Endometrial microvascular endothelial cells (primary cell): ENCODE results near the gene FBXO42. TPM values are rescaled to one million over a fixed set of nuclear protein-coding genes. Genes with fewer than 3 reads are reported as not detected.

Experiments
- in situ Hi-C: cut with HindIII; loops from 2 replicates; pipeline ENCODE4 v1.10.0; 2017; ENCODE audit warnings: low sequenced_read_pairs, low pct_unique_long_range_greater_than_20kb; ENCODE audit errors: inconsistent ontology term
- total RNA-seq: library from RNA; depleted of rRNA; stranded (reverse); fragments of >200 nt; gene quantifications from one replicate; pipeline ENCODE4 v1.2.3, GENCODE V29; 2015; ENCODE audit errors: inconsistent ontology term

Gene FBXO42
- total RNA-seq, 1 donor from 2014 or later = 21.1 TPM

DNA sequence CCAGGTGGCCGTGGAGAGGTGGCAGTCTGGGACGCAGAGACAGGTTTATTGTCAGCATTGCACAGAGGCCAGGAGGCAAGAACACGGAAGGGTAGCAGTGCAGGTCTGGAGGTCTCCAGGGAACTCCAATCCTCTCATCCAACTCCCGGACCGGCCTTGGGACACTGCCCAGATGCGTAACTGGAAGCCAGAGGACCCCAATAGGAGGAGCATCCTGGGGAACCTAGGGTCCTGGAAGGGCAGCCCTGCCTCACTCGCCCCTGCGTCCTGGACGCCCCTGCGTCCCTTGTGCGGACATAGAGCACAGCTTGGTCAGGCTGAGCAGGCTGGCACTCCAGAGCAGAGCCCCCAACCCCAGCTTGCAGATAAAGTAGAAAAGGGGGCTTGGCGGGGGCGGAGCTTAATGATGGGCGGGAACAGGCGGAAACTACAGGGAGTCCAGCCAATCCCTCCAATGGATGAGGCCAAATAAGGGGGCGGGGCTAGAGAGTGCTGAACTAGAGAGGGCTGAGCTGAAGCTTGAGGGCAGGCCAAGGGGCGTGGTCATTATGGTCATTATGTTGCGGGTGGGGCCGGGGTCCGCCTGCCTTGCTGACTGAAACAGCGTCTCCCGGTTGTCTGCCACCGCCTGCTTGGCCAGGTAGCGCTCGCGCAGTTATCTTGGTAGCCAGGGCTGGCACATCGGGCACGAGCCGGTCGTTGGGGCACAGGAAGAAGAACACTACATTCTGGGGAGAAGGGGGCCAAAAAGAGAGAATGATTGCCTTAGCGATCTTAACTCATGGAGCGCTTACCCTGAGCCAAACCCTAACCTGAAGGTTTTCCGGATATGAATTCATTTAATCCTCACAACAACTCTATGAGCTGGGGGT lies 136.2 kb downstream of the FBXO42 start:
- in situ Hi-C loops = loop anchor here (10.0 kb wide), 1 partner anchor 151 kb away; no protein-coding TSS in a partner anchor

DNA sequence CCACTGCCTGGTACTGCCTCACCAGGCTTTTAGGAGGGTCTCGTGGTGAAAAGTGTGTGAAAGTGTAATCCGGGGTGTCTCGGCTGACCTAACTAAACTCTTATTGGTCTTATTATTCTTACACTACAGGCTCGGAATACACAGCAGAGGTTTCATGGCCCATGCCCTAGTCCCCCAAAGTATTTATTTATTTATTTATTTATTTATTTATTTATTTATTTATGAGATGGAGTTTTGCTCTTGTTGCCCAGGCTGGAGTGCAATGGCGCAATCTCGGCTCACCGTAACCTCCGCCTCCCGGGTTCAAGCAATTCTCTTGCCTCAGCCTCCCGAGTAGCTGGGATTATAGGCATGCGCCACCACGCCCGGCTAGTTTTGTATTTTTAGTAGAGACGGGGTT lies 137.0 kb downstream of the FBXO42 start:
- in situ Hi-C loops = loop anchor here (10.0 kb wide), 1 partner anchor 150 kb away; no protein-coding TSS in a partner anchor

DNA sequence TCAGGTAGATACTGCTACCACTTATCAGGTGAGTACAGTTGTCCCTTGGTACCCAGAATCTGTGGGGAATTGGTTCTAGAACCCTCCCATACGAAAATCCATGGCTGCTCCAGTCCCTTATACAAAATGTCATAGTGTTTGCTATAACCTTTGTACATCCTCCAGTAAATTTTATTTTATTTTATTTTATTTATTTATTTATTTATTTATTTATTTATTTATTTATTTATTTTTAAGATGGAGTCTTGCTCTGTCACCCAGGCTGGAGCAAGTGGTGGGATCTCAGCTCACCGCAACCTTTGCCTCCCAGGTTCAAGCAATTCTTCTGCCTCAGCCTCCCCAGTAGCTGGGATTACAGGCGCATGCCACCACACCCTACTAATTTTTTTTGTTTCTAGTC lies 138.7 kb downstream of the FBXO42 start:
- in situ Hi-C loops = loop anchor here (10.0 kb wide), 1 partner anchor 149 kb away; no protein-coding TSS in a partner anchor

DNA sequence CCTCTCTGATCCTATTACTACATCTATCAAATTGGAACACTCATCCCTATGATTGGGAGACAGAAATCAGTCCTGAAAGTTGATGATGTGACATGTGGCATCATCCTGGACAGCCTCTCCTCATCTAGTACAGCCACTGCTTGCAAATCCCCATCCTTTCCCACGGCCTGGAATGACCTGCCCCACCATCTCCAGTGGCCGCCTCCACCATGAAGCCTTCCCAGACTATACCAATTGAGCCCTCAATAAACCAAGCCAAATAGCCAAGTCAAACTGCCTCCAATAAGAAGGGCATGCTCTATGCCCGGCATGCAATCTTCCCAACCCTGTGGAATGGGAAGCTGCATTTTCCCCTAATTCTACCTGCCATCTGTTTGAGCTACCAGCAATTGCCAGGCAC lies 139.3 kb downstream of the FBXO42 start:
- in situ Hi-C loops = loop anchor here (10.0 kb wide), 1 partner anchor 148 kb away; no protein-coding TSS in a partner anchor

DNA sequence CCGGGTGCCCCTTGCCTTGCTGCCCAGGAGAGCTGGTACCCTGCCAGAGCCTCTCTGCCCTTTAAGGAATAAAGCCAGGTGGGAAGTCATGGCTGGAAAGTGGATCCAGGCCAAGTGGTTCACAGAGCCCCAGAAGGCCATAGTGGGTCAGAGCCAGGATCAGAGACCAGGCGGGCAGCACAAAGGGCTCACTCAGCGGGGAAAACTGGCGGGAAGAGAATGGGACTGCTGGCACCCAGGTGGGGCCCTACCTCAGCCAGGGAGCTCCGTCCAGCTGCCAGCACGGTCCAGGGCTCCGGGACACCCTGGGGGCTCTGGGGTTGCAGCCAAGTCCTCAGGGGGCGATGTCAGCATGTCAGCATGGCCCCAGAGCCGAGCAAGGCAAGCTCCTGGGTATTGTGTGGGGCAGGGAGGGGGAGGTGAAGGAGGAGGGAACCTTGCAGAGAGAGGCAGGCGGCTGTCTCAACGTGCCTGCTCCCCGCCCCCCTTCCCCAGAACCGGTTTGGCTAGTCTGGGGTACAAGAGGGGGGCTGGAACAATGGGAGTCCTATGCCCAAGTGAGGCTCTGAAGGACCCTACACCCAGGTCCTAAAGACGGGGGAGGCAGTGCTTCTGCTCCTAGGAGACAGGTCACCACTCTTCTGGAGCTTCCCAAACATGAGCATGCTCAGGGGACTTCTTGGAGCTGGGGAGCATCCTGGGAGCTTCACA lies 139.9 kb downstream of the FBXO42 start, which contains the start of gene ARHGEF19:
ARHGEF19 (minus strand) TSS at position 402 of the 711 bp plus-strand sequence. CDS start 3,598 bp downstream, outside the sequence.
- in situ Hi-C loops = loop anchor here (10.0 kb wide), 1 partner anchor 148 kb away; no protein-coding TSS in a partner anchor

DNA sequence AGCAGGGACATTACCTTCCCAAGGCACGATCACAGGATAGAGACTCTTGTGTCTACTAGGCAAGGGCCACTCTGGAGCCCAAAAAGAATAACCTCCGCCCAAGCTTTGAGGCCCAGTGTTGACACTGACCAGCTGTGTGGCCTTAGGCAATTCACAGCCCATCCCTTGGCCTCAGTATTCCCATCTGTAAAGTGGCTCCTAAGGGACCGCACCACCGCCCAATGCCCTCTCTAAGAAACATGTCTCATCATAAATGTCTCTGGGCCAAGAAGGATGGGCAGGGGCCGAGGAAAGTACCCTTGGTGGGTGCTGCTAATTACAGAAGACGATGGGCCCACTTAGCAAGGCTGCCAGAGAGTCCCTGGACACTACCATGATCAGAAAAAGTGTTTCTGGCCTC lies 140.5 kb downstream of the FBXO42 start:
- in situ Hi-C loops = loop anchor here (10.0 kb wide), 1 partner anchor 147 kb away; no protein-coding TSS in a partner anchor

DNA sequence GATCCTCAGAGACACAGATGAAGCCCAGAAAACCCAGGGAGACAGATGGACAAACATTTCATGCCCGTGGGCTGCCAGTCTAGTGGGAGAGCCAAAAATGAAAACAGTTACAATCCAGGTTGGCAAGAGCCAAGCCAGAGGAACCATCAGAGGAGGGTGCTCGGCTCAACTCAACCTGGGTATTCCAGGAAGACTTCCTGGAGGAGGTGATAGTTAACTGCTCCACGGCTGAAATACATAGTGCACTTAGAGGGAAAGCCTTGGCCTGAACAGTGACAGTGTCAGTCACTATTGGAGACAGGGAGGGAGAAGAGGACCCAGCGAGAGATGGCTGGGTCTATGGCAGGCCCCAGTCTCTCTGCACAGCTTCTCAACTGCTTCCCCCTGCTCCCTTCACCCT lies 141.7 kb downstream of the FBXO42 start:
- in situ Hi-C loops = loop anchor here (10.0 kb wide), 1 partner anchor 146 kb away; no protein-coding TSS in a partner anchor

DNA sequence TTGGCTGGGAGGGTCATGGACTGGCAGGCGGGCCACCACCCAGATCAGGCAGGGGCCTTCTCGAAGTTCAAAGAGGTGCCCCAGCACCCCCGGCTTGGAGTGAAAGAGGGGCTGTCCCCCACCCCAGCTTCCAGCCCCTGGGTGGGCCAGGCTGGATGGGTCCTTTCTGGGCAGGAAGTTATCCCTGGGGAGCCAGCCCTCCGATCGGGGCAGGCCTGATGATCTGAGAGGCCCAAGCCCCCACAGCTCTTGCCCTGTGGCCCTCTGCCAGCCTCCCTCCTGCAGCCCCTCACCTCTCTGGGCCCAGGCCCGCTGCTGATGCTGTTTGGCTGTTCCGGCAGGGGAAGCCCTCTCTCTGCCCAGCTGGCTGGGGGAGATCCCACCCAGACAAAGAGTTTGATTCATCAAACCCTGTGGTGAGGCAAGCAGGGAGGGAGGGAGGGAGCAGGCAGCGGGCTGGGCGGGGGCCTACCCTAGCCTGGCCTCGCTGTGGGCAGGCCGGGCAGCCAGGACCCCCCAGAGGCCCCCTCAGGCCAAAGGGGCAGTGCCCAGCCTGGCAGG lies 142.4 kb downstream of the FBXO42 start:
- in situ Hi-C loops = loop anchor here (10.0 kb wide), 1 partner anchor 145 kb away; no protein-coding TSS in a partner anchor

DNA sequence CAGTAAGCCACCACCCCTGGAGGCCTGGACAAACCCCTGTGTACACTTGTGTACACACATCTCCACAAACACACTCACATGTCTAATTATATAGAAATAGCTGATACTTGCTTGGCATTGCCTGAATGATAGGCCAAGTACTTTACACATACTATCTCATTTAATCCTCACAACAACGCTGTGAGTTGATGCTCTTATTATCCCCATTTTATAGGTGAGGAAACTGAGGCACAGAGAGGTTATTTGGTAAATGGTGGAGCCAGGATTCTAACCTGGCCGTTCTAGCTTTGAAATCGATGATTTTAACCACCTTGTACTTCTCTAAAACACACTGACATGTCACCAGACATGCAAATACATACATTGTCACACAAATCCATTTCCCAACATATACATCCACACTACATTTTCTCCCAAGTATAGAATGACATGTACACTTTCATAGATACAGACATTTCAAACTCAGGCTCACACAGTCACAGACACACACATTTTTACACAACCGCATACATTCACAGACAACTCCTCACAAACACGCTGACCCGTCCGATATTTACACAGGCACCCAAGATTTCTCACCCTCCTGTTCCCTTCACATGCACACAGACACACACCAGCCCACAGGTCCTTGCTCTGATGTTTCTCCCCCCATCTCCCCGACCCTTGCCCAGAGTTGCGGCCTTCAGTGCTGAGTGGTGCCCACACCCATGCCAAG lies 143.0 kb downstream of the FBXO42 start:
- in situ Hi-C loops = no loop called here

DNA sequence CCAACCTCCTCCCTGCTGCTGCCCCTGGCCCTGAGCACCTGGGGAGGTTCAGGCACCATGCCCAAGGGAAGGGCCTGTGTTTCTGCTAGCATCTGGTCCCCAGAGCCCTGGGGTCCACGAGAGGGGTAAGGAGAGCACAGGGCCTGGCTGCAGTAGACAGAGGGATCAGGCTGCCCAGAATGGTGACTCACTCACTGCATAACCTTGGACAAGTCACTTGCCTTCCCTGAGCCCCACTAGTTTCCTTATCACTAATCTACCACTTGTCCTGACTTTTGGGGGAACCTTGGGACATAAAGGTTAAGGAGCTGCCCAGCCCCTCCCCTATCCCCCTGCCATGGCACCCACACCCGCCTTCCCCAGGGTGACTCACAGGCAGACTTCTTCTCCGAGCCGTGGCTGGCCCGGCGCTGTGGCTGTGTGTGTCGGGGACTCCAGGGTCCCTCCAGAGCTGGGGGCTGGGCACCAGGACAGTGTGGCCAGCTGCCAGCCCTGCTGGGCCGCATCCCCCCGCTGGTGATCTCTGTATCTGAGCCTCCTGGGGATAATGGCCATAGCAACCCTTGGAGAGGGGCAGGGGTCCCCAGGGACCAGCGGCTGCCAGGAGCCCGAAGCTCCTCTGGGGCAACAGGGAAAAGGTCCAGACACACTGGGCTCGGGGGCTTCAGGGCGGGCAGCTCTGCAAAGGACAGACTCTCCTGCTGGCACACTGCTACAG lies 143.9 kb downstream of the FBXO42 start:
- in situ Hi-C loops = no loop called here

DNA sequence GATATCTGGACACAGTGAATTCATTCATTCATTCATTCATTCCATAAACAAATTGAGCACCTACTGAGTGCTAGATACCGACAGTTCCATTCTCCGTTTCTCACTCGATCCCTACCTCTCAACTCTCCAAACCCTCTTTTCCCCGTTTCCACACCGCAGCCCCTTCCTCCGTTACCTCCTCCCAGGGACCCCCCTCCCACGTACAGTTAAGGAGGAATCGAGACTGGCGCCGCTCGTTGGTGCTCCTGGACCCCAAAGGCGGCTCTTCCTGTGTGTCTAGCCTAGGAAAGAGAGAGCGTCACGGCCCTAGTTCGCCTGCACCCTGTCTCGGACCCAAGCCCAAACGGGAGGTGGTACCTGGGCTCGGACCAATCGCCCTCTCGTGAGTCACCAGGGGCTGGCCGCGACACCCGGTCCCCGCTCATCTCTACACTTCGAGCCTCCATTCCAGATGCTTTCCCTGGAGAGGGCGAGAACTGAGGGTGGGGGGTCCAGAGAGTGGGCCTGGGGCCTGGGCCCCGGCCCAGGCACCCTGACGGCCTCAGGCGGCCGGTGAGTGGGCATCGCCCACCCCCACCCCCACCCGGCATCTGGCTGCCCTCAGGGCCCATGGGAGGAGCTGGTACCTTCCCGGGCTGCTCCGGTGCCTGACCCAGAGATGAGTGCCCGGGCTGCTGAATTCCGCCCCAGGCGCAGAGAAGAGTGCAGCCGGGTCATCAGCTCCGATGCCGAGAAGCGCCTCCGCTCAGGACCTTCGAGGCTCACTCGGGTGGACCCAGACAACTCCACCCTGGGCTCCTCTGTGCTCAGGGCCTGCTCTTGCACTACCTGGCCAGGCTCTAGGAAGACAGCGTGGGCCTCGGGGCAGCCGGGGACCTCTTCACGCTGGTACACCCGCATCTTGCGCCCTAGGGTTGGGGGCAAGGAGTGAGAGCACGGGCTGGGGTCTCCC lies 144.7 kb downstream of the FBXO42 start:
- in situ Hi-C loops = no loop called here

DNA sequence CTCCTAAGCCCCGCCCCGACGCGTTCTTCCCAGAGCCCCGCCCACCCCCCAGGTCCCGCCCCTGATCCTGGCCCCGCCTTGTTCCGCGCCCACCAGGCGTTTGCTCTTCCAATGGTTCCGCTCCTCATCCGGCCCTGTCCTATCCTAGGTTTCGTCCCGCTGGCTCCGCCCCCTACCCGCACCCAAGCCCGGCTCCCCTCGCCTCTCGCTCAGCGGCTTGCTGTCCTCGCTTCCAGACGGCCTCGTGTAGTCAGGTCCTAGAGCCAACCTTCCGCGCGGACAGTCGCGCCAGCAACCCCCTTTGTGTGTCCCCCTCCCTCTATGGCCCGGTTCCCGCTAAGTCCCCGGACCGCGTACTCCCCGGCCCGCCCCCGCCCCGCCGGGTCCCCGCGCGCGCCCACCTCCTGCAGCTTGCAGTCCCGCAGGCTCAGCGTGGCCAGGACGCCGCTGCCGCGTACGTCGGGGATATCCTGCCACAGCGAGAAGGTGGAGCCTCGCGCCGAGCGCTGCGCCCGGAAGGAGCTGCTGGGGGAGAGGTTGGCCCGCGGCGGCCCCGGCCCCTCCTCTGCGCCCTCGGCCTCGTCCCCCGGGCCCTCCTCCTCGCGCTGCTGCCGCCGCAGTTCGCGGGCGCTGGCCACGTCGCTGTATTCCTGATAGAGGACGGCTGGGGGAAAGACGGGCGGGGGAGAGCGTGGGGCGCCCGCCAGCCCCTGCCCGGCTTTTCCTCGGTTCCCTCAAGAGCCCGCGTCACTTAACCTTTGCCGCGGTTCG lies 145.5 kb downstream of the FBXO42 start:
- in situ Hi-C loops = no loop called here

DNA sequence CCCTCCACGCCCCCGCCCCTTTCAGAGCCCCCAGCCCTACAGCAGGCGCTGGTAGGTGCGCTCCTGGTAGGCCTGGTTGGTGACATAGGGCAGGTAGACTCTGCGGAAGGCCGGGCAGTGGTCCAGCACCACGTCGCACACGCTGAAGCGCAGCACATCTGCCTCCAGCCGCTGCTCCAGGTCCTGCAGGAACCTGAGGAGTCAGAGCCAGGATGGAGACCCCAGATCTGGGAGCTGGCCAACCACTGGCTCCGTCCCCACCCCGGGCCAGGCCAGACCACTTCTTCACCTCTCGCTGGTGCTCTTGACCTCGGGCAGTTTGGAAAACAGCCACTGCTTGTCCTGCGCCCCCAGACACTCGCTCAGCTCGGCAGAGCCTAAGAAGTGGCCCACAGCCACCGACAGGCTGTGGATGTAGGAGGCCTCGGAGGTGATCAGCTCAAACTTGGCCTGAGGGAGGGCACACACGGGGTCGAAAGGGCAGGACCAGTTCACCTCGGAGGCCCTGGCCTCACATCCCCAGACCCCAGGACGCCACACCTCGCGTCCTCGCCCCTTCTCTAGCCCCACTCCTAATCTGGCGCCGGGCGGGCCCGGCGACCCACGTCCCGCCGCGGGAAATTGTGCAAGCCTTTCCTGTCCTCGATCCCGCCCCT lies 146.3 kb downstream of the FBXO42 start:
- in situ Hi-C loops = no loop called here

DNA sequence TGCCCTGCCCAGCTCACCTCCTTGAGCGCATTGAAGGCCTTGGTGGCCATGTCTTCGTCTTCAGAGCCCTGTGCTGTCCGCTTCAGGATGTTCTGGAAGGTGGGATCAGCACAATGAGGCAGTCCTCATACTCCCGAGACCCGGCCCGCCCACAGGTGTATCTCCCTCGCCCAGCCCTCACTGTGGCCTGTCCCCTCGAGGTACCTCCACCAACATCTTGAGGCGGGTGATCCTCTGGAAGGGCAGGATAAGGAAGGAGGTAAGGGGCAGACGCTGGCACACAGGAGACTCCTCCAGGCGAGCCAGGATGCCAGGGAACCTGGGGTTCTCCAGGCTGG lies 147.0 kb downstream of the FBXO42 start:
- in situ Hi-C loops = no loop called here

DNA sequence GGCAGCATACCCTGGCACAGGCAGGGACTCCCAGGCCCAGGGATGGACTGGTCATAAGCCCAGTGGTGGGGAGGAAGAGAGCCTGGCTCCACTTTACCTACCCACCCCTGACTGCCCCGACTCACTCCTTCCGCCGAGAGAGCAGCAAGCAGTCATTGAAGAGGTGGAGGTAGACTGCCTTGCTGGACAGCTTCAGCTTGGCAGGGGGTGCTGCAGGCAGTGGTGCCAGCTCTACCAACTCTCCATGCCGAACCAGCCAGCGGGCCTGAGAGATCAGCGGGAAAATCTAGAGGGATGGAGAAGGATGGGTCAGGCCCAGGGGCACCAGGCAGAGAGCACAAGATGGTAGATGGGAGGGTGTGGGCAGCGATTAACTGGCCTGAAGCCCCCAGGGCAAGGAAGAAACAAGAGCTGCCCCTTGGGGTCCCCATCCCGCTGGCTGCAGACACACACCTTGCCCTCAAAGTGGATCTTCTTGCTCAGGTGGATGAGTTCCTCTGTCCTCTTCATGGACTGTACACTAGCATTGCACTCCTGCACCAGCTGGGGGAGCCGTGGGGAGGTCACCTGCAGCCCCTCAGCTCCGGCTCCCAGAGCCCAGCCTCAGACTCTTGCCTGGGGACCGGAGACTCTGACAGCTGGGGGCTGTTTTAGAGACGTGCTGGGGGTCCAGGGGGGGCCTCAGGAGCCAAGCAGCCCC lies 147.5 kb downstream of the FBXO42 start:
- in situ Hi-C loops = no loop called here
